HepG2 (cell line): Measurements from ENCODE around the gene ZBP1. TPM values are rescaled to one million over a fixed set of nuclear protein-coding genes. Genes with fewer than 3 reads are reported as not detected.

Experiments
- ETV6 ChIP-seq: sonication (generic); formaldehyde crosslinking; conservative IDR thresholded peaks from 2 replicates; pipeline ENCODE4 v1.4.0; 2020; ENCODE audit warnings: missing genetic modification reagents
- ISL2 ChIP-seq: sonication (generic); formaldehyde crosslinking; IDR thresholded peaks from 2 replicates; pipeline ENCODE4 v1.5.0; 2020; ENCODE audit warnings: missing genetic modification reagents
- NFYC ChIP-seq: IDR thresholded peaks from 2 replicates; pipeline ENCODE4 v1.6.1; 2016; ENCODE audit warnings: missing genetic modification reagents, missing compliant biosample characterization
- NONO ChIP-seq, 2 experiments: fragments of 450-650 bp in 1 of 2; sonication (generic) in 1 of 2; formaldehyde crosslinking in 1 of 2; IDR thresholded peaks in 1 of 2; conservative IDR thresholded peaks in 1 of 2; 2 replicates each; pipeline versions ENCODE4 v1.6.1 to v1.8.0; 2017 to 2022; ENCODE audit warnings: mild to moderate bottlenecking in 1 of 2, missing genetic modification reagents in 1 of 2, moderate library complexity in 1 of 2
- POLR2G ChIP-seq: fragments of 200-400 bp; formaldehyde crosslinking; IDR thresholded peaks from 2 replicates; pipeline ENCODE4 v1.6.1; 2018; ENCODE audit warnings: mild to moderate bottlenecking, low read depth, low read length, moderate library complexity
- PPARG ChIP-seq: conservative IDR thresholded peaks from 2 replicates; pipeline ENCODE4 v1.6.1; 2016; ENCODE audit warnings: missing biosample characterization, missing genetic modification reagents
- REPIN1 ChIP-seq: sonication (generic); formaldehyde crosslinking; IDR thresholded peaks from 2 replicates; pipeline ENCODE4 v1.8.0; 2022; ENCODE audit warnings: missing genetic modification reagents, low read depth, mild to moderate bottlenecking, borderline replicate concordance
- SAFB2 ChIP-seq: sonication (generic); formaldehyde crosslinking; IDR thresholded peaks from 2 replicates; pipeline ENCODE4 v1.5.1; 2020; ENCODE audit warnings: missing genetic modification reagents, low read depth, mild to moderate bottlenecking, borderline replicate concordance
- SETDB1 ChIP-seq: sonication (generic); formaldehyde crosslinking; IDR thresholded peaks from 2 replicates; pipeline ENCODE4 v1.5.1; 2020; ENCODE audit warnings: missing genetic modification reagents, mild to moderate bottlenecking, borderline replicate concordance
- SMAD9 ChIP-seq: sonication (generic); formaldehyde crosslinking; IDR thresholded peaks from 2 replicates; pipeline ENCODE4 v1.5.1; 2020; ENCODE audit warnings: mild to moderate bottlenecking, missing genetic modification reagents
- SNAPC5 ChIP-seq: sonication (generic); formaldehyde crosslinking; IDR thresholded peaks from 2 replicates; pipeline ENCODE4 v1.8.1; 2023; ENCODE audit warnings: mild to moderate bottlenecking, missing genetic modification reagents, borderline replicate concordance
- TRIM24 ChIP-seq: sonication (generic); formaldehyde crosslinking; IDR thresholded peaks from 2 replicates; pipeline ENCODE4 v1.8.0; 2022; ENCODE audit warnings: mild to moderate bottlenecking, missing genetic modification reagents
- ZBTB42 ChIP-seq: sonication (generic); formaldehyde crosslinking; IDR thresholded peaks from 2 replicates; pipeline ENCODE4 v1.5.0; 2020; ENCODE audit warnings: mild to moderate bottlenecking, missing genetic modification reagents
- ZNF441 ChIP-seq: sonication (generic); formaldehyde crosslinking; IDR thresholded peaks from 2 replicates; pipeline ENCODE4 v1.7.0; 2021; ENCODE audit warnings: missing genetic modification reagents, borderline replicate concordance
- ZNF616 ChIP-seq: sonication (generic); formaldehyde crosslinking; IDR thresholded peaks from 2 replicates; pipeline ENCODE4 v1.5.0; 2020; ENCODE audit warnings: low read depth, mild to moderate bottlenecking, missing genetic modification reagents
- ZSCAN12 ChIP-seq: sonication (generic); formaldehyde crosslinking; IDR thresholded peaks from 2 replicates; pipeline ENCODE4 v1.9.0; 2021; ENCODE audit warnings: mild to moderate bottlenecking, missing genetic modification reagents
- polyA plus RNA-seq, 8 experiments: library from polyadenylated mRNA; depleted of rRNA in 3 of 8; stranded (reverse) in 7 of 8; unstranded in 1 of 8; fragments of >200 nt; fragmentation: Illumina TruSeq in 4 of 8; extraction: Trizol in 4 of 8; gene quantifications; 2 replicates each; pipeline versions ENCODE4 v1.2.1 to v1.2.3, GENCODE V29; 2011 to 2016; ENCODE audit warnings: low read depth in 4 of 8, missing spikeins in 1 of 8, mixed read lengths in 1 of 8; ENCODE audit not compliant: insufficient read depth in 1 of 8
- total RNA-seq, 5 experiments: library from RNA; depleted of rRNA; stranded (reverse); fragments of >200 nt; fragmentation: Illumina TruSeq; extraction: Trizol; gene quantifications; 2 replicates each; pipeline ENCODE4 v1.2.3, GENCODE V29; 2016; ENCODE audit warnings: low read depth in 1 of 5
- TF ChIP-seq, protein P1 (sequence below): sonication (generic); formaldehyde crosslinking; IDR thresholded peaks from 2 replicates; pipeline ENCODE4 v1.5.0; 2020; ENCODE audit warnings: mild to moderate bottlenecking, missing genetic modification reagents, borderline replicate concordance
- TF ChIP-seq, protein P2 (sequence below), 2 experiments: sonication (generic) in 1 of 2; formaldehyde crosslinking in 1 of 2; IDR thresholded peaks; 2 replicates each; pipeline versions ENCODE4 v1.4.0 to v1.6.1; 2018 to 2020; ENCODE audit warnings: missing genetic modification reagents in 2 of 2, borderline replicate concordance in 1 of 2, low read depth in 1 of 2, mild to moderate bottlenecking in 1 of 2, missing biosample characterization in 1 of 2

Gene ZBP1
- total and polyA plus RNA-seq, 2 of the 13 experiments (the other 11 are each of a cell fraction or from before 2014, with no cell fraction given), result not detected

GRCh38 chr20:57589728-57590484 lies 30.3 kb downstream of the ZBP1 start (continued):
- no peak for TF ChIP-seq NFYC (CRISPR knock-in tag)
- 0 out of 2 replicates have a peak, but pooled peaks have one; percentile 32 for TF ChIP-seq POLR2G
- peak; percentile 90; the same call in 1 of the 2 replicates for TF ChIP-seq SETDB1 (CRISPR knock-in tag)
- TF ChIP-seq ZNF441 (CRISPR knock-in tag), result peak; percentile 85; the same call in 1 of the 2 replicates
- no peak for TF ChIP-seq NONO (IDR thresholded peaks at IDR 0.05)
- TF ChIP-seq NONO (CRISPR knock-in tag; conservative IDR thresholded peaks at IDR 0.05), result peak; percentile 69
- TF ChIP-seq SMAD9, result no peak
- no peak for TF ChIP-seq ZNF616 (CRISPR knock-in tag)
- 0 out of 2 replicates have a peak, but pooled peaks have one; percentile 42 for TF ChIP-seq SNAPC5 (CRISPR knock-in tag)
- TF ChIP-seq PPARG (CRISPR knock-in tag), result peak; percentile 47; the same call in 1 of the 2 replicates
- no peak for TF ChIP-seq ETV6 (CRISPR knock-in tag)
- TF ChIP-seq SAFB2 (CRISPR knock-in tag), result no peak; the same call in 1 of the 2 replicates
- TF ChIP-seq ZBTB42, result peak; percentile 73; the same call in 1 of the 2 replicates
- TF ChIP-seq, protein P1, sequence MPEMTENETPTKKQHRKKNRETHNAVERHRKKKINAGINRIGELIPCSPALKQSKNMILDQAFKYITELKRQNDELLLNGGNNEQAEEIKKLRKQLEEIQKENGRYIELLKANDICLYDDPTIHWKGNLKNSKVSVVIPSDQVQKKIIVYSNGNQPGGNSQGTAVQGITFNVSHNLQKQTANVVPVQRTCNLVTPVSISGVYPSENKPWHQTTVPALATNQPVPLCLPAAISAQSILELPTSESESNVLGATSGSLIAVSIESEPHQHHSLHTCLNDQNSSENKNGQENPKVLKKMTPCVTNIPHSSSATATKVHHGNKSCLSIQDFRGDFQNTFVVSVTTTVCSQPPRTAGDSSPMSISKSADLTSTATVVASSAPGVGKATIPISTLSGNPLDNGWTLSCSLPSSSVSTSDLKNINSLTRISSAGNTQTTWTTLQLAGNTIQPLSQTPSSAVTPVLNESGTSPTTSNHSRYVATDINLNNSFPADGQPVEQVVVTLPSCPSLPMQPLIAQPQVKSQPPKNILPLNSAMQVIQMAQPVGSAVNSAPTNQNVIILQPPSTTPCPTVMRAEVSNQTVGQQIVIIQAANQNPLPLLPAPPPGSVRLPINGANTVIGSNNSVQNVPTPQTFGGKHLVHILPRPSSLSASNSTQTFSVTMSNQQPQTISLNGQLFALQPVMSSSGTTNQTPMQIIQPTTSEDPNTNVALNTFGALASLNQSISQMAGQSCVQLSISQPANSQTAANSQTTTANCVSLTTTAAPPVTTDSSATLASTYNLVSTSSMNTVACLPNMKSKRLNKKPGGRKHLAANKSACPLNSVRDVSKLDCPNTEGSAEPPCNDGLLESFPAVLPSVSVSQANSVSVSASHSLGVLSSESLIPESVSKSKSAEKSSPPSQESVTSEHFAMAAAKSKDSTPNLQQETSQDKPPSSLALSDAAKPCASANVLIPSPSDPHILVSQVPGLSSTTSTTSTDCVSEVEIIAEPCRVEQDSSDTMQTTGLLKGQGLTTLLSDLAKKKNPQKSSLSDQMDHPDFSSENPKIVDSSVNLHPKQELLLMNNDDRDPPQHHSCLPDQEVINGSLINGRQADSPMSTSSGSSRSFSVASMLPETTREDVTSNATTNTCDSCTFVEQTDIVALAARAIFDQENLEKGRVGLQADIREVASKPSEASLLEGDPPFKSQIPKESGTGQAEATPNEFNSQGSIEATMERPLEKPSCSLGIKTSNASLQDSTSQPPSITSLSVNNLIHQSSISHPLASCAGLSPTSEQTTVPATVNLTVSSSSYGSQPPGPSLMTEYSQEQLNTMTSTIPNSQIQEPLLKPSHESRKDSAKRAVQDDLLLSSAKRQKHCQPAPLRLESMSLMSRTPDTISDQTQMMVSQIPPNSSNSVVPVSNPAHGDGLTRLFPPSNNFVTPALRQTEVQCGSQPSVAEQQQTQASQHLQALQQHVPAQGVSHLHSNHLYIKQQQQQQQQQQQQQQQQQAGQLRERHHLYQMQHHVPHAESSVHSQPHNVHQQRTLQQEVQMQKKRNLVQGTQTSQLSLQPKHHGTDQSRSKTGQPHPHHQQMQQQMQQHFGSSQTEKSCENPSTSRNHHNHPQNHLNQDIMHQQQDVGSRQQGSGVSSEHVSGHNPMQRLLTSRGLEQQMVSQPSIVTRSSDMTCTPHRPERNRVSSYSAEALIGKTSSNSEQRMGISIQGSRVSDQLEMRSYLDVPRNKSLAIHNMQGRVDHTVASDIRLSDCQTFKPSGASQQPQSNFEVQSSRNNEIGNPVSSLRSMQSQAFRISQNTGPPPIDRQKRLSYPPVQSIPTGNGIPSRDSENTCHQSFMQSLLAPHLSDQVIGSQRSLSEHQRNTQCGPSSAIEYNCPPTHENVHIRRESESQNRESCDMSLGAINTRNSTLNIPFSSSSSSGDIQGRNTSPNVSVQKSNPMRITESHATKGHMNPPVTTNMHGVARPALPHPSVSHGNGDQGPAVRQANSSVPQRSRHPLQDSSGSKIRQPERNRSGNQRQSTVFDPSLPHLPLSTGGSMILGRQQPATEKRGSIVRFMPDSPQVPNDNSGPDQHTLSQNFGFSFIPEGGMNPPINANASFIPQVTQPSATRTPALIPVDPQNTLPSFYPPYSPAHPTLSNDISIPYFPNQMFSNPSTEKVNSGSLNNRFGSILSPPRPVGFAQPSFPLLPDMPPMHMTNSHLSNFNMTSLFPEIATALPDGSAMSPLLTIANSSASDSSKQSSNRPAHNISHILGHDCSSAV, result no peak
- no peak for TF ChIP-seq TRIM24 (CRISPR knock-in tag)
- TF ChIP-seq ISL2 (CRISPR knock-in tag), result no peak
- TF ChIP-seq, protein P2, sequence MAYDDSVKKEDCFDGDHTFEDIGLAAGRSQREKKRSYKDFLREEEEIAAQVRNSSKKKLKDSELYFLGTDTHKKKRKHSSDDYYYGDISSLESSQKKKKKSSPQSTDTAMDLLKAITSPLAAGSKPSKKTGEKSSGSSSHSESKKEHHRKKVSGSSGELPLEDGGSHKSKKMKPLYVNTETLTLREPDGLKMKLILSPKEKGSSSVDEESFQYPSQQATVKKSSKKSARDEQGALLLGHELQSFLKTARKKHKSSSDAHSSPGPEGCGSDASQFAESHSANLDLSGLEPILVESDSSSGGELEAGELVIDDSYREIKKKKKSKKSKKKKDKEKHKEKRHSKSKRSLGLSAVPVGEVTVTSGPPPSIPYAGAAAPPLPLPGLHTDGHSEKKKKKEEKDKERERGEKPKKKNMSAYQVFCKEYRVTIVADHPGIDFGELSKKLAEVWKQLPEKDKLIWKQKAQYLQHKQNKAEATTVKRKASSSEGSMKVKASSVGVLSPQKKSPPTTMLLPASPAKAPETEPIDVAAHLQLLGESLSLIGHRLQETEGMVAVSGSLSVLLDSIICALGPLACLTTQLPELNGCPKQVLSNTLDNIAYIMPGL (CRISPR knock-in tag; IDR thresholded peaks at IDR 0.05; ENCODE audit: borderline replicate concordance in 1 of 2, low read depth in 1 of 2), result peak in 1 of 2 experiments; percentile 49; a peak in 1 of 4 replicates
- TF ChIP-seq REPIN1, result peak; percentile 74
- no peak for TF ChIP-seq ZSCAN12 (CRISPR knock-in tag)
